HG03064 (cell line): ENCODE results near the gene ALOX12B.
"Not testable (repeated sequence)": the region's sequence is repeated elsewhere in the genome, so short reads cannot be mapped to it uniquely, and the experiment has no call there.

Source experiments
- ATAC-seq: cut with Tn5 transposase; IDR thresholded peaks from one replicate; pipeline ENCODE4 v1.9.1; 2021; ENCODE audit warnings: low read depth; ENCODE audit not compliant: unreplicated experiment

ALOX12B gene

DNA sequence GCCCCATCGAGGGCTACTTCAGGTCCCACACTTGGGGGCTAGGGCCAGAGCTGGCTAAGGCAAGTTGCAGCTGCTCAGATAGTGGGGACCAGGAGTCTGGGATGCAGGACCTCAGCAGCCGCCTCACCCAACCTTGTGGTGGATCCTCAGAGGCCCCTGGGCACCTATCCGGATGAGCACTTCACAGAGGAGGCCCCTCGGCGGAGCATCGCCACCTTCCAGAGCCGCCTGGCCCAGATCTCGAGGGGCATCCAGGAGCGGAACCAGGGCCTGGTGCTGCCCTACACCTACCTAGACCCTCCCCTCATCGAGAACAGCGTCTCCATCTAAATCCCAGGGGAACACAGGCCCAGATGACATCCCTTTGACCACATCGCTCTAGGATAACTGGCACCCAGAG lies 39.3 kb downstream of the ALOX12B start:
- no peak for ATAC-seq

DNA sequence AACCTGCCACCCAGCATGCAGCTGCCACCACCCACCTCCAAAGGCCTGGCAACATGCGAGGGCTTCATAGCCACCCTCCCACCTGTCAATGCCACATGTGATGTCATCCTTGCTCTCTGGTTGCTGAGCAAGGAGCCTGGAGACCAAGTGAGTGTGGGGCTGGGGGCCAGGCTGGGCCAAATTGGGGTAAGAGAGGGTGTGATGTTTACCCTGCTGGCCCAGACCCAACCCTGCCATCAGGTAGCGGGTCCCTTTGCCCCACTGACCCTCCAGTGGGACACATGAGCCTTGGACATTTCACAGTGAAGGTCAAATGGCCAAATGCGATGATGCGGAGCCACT lies 39.8 kb downstream of the ALOX12B start:
- no peak for ATAC-seq

DNA sequence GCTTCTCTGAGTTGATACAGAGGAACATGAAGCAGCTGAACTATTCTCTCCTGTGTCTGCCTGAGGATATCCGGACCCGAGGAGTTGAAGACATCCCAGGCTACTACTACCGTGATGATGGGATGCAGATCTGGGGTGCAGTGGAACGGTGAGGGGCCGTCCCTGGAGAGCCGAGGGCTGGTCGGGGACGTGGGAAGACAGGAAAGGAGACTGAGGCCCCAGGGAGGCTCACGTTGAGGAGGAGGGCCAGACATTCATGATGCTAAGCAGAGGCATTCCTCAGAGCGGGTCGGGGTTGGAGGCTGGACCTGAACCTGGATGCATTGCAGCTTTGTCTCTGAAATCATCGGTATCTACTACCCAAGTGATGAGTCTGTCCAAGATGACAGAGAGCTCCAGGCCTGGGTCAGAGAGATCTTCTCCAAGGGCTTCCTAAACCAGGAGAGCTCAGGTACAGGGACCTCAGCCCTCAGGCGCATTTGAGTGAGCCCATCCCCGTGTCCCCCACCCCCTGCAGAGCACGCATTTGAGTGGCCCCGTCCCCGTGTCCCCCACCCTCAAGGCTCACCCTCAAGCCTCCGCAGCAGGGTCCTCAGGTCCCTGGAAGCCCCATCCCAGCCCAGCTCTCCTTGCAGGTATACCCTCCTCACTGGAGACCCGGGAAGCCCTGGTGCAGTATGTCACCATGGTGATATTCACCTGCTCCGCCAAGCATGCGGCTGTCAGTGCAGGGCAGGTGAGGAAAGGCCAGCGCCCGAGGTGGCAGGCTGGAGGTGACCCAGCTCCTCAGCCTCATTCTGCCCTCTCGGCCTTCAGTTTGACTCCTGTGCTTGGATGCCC lies 40.4 kb downstream of the ALOX12B start:
- ATAC-seq = no peak

DNA sequence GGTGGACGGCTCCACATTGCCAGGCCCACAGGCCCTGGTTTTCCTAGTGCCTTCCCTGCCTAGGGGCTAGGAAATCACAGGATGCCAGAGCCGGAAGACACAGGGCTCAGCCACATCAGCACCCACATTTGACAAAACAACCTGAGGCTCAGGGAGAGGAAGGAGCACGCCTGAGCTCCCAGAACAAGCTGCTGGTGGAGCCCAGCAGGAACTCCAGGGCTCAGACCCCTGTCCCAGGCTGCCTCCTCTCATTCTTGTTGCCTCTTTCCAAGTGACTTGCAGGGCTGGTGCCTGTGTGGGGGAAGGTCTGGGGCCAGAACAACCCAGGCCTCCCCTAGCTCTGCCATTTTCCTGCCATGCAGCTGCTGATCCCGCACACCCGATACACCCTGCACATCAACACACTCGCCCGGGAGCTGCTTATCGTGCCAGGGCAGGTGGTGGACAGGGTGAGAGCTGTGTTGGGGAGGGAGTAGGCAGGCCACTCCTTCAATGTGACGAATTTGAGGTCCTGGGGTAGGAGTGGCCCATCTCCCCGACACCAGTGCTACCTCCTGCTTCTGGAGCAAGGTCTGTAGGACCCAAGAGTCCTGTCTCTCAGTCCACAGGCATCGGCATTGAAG lies 41.1 kb downstream of the ALOX12B start:
- ATAC-seq = no peak

DNA sequence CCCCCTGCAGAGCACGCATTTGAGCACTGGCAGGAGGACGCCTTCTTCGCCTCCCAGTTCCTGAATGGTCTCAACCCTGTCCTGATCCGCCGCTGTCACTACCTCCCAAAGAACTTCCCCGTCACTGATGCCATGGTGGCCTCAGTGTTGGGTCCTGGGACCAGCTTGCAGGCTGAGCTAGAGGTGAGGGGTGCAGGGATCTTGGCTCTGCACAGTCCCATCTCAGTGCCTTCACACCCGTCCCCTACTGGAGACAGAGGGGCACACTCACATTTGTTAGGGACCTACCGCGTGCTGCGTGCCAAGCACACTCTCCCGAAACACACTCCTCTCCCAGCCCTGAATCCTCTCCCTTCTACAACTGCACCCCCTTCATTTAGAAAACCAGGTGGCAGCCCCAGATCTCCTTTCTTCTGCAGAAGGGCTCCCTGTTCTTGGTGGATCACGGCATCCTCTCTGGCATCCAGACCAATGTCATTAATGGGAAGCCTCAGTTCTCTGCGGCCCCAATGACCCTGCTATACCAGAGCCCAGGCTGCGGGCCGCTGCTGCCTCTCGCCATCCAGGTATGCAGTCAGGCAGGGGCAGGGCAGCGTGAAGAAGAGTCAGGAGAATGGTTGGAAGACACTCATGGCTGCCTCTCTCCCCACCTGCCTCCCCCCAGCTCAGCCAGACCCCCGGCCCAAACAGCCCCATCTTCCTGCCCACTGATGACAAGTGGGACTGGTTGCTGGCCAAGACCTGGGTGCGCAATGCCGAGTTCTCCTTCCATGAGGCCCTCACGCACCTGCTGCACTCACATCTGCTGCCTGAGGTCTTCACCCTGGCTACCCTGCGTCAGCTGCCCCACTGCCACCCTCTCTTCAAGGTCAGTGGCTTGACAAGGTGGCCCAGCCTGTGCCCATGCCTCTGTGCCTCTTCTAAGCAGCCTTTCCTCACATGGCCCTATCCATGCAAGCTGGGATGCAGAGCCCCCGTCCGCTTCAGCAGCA lies 42.4 kb downstream of the ALOX12B start:
- no peak for ATAC-seq

DNA sequence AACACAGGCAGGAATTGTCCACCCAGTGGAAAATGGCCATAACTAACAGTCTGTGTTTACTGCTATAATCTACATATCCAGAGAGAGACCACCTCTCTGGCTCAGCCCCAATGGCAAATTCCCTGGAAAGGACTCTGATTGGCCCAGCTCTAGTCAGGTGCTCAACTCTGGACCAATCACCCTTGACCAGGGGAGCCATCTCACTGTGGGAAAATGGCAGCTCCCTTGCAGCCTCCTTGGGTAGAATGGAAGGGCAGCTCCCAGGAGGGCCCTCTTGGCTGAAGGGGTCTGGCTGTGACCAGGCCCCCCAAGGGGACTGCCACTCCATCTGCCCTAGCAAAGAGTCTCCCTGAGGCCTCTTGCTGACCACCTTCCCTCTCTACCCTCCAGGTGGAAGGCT lies 45.5 kb downstream of the ALOX12B start:
- ATAC-seq = no peak

DNA sequence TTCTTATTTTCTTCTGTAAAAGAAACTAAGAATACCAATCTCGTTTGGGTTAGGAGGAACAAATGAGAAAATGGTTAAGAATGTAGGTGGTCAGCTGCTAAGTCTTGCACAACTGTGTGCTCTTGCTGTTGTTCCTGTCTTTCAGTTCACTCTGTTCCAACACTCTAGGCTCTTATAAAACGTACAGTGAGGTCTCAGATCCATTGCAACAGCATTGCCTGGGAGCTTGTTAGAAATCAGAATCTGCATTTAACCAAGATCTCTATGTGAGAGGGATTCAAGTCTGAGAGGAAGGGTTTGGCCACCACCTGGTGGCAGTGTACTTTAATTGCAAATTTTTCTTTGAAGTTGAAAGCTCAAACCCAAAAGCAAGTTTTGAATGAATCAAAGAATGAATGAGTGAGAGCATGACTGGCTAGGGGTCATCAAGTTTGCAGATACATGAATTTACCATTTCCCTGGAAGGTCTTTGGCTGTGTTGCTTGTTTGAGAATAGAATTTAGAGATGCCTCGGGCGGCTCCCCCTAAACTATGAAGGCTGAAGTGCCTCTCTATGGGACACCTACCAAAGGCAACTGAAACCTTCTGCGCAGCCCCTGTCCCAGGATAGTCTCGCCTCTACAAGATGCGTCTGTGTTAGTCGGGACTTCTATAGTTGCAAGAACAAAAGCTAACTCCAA lies 46.1 kb downstream of the ALOX12B start:
- ATAC-seq = no peak

DNA sequence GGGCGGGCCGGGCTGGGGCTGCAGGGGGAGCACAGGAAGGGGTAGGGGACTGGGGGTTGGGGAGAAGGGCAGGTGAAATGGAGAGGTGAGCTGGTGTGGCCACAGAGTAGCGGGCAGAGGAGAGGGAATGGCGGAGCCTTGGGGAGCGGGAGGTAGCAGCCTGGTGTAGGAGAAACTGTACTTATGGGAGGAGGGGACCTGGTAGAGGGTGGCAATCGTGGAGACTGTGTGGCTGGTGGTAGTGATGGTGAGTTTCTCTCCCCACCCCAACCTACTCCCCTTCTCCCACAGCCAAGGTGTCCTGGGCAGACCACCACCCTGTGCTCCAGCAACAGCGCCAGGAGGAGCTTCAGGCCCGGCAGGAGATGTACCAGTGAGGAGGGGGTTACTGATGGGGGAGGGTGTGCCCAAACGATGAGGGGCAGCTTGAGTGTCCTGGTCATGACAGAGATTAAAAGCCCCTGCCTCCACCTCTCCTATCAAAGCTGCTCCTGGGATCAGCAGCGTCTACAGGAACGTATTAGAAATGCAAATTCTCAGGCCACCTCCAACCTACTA lies 47.8 kb downstream of the ALOX12B start:
- ATAC-seq = no peak

DNA sequence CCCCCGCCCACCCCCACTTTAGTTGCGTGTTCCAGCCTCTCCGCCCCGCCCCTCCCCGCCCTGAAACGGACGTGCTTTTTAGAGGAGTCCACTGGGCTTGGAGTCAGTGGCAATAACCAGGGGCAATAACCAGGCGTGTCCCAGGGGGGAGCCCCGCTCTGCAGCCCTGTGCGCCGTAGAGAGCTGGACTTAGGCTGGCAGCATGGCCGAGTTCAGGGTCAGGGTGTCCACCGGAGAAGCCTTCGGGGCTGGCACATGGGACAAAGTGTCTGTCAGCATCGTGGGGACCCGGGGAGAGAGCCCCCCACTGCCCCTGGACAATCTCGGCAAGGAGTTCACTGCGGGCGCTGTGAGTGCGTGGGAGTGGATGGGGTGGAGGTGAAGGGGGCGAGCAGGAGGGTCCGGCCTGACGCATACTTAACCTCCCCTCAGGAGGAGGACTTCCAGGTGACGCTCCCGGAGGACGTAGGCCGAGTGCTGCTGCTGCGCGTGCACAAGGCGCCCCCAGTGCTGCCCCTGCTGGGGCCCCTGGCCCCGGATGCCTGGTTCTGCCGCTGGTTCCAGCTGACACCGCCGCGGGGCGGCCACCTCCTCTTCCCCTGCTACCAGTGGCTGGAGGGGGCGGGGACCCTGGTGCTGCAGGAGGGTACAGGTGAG lies 48.4 kb downstream of the ALOX12B start, which contains the start of gene ALOX15B:
TSS of gene ALOX15B (plus strand) at position 106 of the 657 bp plus-strand sequence. CDS start at position 203, 97 bp downstream.
- no peak for ATAC-seq

DNA sequence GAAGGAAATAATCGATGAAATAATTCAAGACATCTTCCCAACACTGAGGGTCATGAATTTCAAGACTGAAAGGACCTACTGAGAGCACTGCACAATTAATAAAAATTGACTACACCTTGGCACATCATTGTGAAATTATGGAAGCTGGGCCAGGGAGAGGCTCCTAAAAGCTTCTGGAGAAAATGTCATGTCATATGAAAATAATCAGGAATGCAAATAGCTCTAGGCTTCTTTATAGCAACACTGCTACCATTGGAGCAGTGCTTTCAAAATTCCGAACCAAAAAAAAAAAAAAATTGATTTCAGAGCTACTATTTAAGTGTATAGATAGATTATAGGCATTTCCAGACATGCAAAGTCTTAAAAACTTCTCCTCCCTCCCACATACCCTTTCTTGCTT lies 55.1 kb downstream of the ALOX12B start:
- ATAC-seq = no peak

DNA sequence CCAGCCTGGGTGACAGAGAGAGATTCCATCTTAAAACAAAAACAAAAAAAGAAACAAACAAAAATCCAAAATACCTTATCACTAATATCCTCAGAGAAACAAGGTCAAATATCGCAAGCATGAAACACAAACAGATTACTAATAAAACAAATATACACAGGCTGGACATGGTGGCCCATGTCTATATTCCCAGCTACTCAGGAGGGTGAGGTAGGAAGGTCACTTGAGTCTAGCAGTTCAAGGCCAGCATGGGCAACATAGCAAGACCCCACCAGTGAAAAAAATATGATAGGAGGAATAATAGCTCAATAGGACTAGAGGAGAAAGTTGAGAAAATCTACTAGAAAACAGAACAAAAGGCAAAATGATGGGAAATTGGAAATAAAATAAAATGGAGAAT lies 55.6 kb downstream of the ALOX12B start:
- ATAC-seq = no peak

DNA sequence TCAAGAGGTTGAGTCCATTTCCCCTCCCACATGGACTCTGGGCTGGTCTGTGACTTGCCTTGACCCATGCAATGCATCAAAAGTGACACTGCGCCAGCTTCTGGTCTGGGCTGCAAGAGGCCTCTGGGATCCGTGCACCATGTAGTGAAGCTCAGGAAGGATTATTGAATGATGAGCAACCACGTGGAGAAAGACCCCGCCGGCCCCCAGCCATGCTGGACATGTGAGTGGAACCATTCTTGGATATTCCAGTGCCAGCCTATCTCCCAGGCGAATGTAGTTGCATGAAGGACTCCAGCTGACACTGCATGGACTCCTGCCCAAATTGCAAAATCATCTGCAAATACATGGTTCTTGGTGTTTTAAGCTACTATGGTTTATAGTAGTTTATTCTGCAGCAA lies 56.3 kb downstream of the ALOX12B start:
- ATAC-seq = no peak

DNA sequence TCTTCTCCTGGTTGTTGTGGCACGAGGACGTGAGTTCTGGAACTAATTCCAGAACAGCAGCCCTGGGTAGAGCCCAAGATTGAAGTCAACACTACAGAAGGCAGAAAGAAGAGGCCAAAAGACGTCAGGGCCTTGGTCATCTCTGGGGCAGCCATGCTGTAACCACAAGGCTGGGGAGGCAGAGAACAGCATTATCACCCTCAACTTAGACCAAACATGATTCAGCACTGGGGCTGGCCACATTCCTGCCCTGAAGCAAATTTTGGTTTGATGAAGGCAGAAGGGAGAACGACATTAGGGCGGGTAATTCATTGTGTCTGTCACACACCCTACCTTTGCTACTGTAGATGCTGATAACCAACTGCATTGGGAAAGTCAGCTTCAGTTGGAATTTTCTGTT lies 58.4 kb downstream of the ALOX12B start:
- no peak for ATAC-seq

DNA sequence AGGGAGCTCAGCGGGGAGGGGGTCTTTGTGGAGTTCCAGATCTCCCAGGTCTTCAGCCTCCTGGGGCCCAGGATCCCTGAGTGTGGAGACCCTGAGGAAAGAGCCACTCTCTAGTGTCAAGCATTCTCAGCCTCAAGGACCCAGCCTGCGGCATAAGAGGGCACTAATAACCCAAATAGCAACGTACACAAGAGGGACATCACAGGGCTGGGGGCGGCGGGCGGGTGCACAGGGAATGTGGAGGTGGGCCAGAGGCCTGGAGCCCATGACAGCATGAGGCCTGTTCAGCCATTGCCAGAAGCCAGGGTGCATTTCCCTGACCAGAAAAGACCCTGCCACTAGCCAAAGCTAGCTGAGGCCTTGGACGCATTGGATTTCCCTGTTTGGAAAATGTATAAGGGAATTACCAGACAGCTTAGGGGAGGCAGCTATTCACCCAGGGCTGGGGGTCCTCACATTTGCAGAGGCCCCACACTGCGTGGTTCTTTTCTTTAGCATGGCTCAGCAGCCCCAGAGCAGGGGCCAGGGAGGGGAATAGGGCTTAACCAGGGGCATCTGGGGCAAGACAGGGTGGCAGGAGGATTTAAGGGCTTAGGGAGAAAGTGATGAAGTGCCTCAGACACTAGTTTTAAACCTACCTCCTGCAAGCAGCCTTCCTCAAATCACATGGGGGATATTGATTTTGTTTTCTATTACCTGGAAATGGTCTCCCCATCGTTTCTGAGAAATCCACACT lies 62.2 kb downstream of the ALOX12B start:
- ATAC-seq = no peak

DNA sequence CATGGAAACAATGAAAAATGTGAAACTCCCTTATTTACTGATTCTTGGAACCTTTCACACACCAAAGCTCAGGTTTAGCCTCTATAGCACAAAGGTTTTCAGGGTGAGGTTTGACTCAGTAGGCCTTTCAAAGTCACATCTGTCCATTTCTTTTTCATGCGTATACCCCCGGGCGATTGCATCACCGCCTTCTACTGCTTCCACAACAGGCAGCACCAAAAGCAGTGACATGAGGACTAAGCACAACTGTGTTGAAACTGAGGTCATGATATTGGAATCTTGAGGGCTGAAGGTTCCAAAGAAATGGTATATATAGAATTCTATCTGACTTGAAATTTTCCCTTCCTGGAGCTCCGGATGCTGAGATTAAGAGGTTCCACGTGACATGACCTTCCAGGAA lies 63.4 kb downstream of the ALOX12B start:
- not testable (repeated sequence) for ATAC-seq
